Bone marrow (tissue), 2 donors: ENCODE results near the gene SEC23A.
A peak's percentile ranks its signal among the peaks of the same experiment; 100 is the strongest.
"Not testable (repeated sequence)": the region's sequence is repeated elsewhere in the genome, so short reads cannot be mapped to it uniquely, and the experiment has no call there.

Source experiments
- DNase-seq, 2 donors: peaks; one replicate each; lab custom pipeline; 2025; lab: John Stamatoyannopoulos, UW

SEC23A gene

GRCh38 chr14:39102969-39103957 is at the start of gene SEC23A:
Gene SEC23A, minus strand, starts transcription at chr14:39103235. Its CDS starts 7,117 bp downstream, at chr14:39096118.
- peak; percentile 49 to 58 for DNase-seq

GRCh38 chr14:39145266-39145966 is 42.4 kb upstream of the SEC23A start:
- DNase-seq: no peak

- DNase-seq: not testable (repeated sequence)
Measured at GRCh38 chr14:39143226-39143625, 40.2 kb upstream of the SEC23A start.

- DNase-seq: not testable (repeated sequence)
Measured at GRCh38 chr14:39141623-39142022, 38.6 kb upstream of the SEC23A start.

GRCh38 chr14:39140170-39140569 is 37.1 kb upstream of the SEC23A start:
- DNase-seq: no peak

- no peak for DNase-seq
Measured at GRCh38 chr14:39138440-39138839, 35.4 kb upstream of the SEC23A start.

GRCh38 chr14:39137835-39138234 is 34.8 kb upstream of the SEC23A start:
- DNase-seq: not testable (repeated sequence)

- no peak for DNase-seq
Measured at GRCh38 chr14:39122330-39123138, 19.5 kb upstream of the SEC23A start.

GRCh38 chr14:39114073-39114838 is 11.2 kb upstream of the SEC23A start, which contains the start of gene GEMIN2:
Gene GEMIN2, plus strand, starts transcription at chr14:39114323. Its CDS starts 16 bp downstream, at chr14:39114339.
- peak; percentile 60 to 89 for DNase-seq

GRCh38 chr14:39113685-39114072 is 10.6 kb upstream of the SEC23A start:
- no peak for DNase-seq

- DNase-seq: no peak
Measured at GRCh38 chr14:39109893-39110715, 7.1 kb upstream of the SEC23A start.

- DNase-seq: no peak
Measured at GRCh38 chr14:39108791-39109190, 5.8 kb upstream of the SEC23A start.

- no peak for DNase-seq
Measured at GRCh38 chr14:39107591-39107996, 4.6 kb upstream of the SEC23A start.

GRCh38 chr14:39104078-39104801 is 1.2 kb upstream of the SEC23A start:
- not testable (repeated sequence) for DNase-seq

- peak in 1 of 2 donors; percentile 58 for DNase-seq
Measured at GRCh38 chr14:39102265-39102968, 618 bp downstream of the SEC23A start.

- no peak for DNase-seq
Measured at GRCh38 chr14:39099748-39100147, 3.3 kb downstream of the SEC23A start.

GRCh38 chr14:39099215-39099614 is 3.8 kb downstream of the SEC23A start:
- not testable (repeated sequence) for DNase-seq

- DNase-seq: no peak
Measured at GRCh38 chr14:39097159-39097558, 5.9 kb downstream of the SEC23A start.

GRCh38 chr14:39094515-39094914 is 8.5 kb downstream of the SEC23A start:
- DNase-seq: no peak
